Measurements from ENCODE around the gene WNT5A.

DNA sequence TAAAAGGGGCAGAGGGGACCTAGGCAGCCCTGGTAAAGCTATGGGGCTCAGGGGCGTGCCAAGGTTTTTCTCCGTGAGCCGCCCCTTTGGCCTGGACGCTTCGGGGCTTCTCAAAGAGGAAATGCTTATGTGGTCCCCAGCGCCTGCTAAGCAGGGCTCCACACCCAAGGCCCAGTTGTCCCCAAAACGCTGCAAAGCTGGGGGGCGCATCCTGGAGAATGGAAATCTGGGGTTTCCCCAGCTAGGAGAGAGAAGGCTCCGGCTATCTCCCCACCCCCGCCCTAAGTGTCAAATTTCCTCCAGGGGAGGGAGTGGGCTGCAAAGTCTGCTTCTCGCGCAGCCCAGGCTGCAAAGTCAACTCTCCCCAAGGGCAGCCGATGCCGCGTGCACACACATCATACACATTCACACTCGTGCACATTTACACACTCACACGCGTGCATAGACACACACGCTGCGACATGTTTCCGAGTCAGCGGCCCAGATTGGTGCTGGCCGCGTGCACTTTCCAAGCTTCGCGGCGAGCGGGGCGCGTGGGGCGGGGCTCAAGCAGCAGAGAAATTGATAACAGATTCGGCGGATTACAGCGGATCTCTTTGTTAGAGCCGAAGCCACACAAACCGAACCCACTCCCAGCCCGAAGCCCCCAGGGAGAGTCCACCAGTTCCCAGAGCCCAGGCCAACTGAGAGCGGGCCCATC is 4.5 kb downstream of the WNT5A start:
- TF ChIP-seq POLR2A (IDR thresholded peaks at IDR 0.05) (no peak), EP300 (IDR thresholded peaks at IDR 0.05) (no peak)
- TF ChIP-seq, protein P1, sequence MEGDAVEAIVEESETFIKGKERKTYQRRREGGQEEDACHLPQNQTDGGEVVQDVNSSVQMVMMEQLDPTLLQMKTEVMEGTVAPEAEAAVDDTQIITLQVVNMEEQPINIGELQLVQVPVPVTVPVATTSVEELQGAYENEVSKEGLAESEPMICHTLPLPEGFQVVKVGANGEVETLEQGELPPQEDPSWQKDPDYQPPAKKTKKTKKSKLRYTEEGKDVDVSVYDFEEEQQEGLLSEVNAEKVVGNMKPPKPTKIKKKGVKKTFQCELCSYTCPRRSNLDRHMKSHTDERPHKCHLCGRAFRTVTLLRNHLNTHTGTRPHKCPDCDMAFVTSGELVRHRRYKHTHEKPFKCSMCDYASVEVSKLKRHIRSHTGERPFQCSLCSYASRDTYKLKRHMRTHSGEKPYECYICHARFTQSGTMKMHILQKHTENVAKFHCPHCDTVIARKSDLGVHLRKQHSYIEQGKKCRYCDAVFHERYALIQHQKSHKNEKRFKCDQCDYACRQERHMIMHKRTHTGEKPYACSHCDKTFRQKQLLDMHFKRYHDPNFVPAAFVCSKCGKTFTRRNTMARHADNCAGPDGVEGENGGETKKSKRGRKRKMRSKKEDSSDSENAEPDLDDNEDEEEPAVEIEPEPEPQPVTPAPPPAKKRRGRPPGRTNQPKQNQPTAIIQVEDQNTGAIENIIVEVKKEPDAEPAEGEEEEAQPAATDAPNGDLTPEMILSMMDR (IDR thresholded peaks at IDR 0.05): no peak
